ENCODE results near the gene ARSG.

ARSG gene

GRCh38 chr17:68456339-68457167 lies 165.3 kb downstream of the ARSG start:
- no peak for DNase-seq

DNA sequence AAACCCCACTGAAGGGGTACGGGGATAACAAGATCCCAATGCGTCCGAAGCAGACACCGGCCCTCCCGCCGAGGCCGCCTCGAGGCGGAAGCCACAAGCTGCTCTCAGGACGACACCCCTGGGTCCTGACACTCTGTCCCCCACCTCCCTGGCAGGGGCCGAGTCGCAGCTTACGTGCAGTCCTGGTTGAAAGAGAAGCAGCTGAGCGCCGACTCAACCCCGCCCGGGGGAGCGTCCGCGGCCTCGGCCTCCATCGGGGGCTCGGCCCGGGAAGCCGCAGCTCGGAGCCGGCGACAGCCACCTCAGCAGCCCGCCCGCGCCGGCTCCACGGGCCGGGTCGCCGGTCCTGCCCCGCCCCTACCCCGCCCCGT lies 165.9 kb downstream of the ARSG start, which contains the start of gene WIPI1:
Gene WIPI1 (minus strand): TSS at position 329 of the 371 bp plus-strand sequence. CDS start 75 bp downstream, at position 254.
- no peak for DNase-seq

- DNase-seq = peak; percentile 90
These were observed 166.4 kb downstream of the ARSG start for GRCh38 chr17:68457539-68458259.

GRCh38 chr17:68458260-68459036 lies 167.2 kb downstream of the ARSG start:
- no peak for DNase-seq

DNA sequence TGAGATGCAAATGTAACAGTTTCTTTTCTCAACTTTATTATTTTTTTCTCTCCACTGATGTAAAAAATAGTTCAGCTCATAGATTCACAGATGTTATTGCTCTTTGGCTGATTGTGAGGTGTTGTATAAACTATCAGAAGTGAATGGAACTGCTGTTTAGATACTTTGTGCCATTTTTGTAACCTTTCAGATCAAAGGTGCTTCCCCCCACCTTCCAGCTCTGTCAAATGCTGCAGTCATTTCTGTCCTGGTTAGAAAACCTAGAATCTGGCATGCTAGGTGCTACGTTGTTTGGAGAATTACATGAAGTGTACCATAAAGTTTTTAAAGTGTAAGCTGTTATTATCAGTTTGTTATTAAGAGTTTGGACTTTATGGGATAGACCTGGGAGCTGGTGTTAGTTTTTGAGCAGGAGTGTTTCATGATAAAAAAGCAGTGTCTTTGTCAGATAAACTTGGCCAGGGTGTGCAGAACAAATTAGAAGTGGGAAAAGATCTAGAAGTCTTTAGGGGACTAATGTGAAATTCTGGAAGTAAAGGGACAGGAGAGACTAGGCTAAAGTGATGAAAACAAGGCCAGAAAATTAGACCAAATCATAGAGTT lies 167.8 kb downstream of the ARSG start:
- DNase-seq = no peak

DNA sequence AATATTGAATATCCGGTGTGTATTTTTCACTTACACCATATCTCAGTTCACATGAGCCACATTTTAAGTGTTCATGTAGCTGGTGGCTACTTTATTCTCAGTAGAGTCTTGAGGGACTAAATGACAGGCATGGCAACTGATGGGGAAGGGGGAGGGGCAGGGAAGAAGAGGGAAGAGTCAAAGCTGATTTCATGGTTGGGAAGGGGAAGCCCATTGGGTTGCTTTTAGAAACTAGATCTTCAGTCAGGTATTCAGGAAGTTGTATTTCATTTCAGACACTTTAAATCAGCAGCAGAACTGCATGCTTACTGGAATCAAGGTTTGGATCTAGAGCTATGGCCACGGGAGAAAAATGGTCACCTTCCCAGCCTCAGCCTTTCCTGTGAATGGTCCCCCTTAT lies 168.9 kb downstream of the ARSG start:
- DNase-seq = no peak

GRCh38 chr17:68460715-68461114 lies 169.4 kb downstream of the ARSG start:
- no peak for DNase-seq

DNA sequence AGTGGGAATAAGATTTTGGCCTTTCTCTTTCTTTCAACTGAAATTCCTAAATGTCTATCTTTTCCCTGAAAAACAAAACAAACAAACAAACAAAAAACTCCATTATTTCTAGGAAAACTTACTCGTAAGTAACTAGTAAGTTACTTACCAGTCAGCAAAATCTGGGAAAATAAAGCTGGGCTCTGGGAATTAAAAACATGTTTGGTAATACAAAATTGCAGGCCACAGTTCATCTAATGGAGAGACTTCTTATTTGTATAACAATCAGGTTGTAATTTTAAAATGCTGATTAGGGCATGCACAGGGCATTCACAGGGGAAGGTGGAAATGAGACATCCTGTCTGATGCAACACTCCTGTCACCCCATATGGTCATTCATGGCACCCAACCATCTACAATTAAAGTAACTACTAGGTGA lies 169.8 kb downstream of the ARSG start:
- DNase-seq = no peak

DNA sequence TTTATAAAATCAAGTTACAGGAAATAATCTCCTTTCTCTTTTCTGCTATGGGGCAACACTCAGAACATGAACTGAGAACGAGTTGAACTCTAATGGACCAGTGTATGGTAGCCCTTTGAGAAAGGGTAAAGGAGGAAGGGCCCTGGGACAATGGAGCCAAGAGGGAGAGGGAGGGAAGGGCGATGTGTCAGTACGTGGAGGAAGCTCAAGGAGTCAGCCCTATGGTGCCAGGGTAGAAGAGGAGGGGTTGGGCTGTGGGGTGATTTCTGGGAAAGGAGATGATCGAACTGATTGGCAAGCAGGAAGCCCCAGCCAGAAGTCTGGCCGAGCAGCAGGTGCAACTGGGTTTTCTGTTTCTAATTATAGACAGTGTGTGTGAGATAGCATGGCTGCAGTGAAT lies 170.3 kb downstream of the ARSG start:
- DNase-seq = no peak

DNA sequence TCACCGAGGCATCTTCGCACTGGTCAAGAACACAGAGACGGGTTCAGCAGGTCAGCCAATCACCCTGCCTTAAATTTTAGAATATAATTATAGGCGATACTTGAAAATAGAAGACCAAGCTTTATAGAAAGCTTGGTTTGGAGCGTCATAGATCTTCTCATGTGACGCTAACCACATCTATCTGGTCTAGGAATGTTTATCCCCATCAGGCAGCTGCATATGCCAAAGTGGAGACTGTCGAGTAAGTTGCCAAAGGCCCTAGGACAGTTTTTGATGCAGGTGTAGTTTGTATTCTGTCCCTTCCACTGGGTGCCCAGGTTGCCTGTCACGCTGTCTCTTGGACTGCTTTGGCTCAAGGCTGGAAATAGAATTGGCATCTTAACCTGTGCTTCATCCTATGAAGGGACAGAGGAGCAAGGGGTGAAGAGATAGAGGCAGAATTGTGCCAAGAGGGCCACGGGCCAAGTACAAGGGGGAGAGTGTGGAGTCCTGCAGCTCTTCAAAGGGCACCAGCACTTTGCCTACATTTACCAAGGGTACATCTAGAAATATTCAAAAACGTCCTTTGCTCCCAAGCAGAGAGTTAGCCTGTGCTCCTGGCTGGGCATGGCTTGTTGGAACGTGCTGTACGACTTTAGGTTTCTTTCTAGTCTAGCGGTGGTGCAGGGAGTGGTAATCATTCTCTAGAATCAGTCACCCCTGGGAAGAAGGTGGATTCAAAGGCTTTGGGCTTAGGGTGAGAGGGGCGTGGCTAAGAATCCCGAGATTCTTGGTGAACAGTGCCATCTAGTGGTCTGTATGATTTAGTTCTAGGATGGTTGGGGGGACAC lies 171.3 kb downstream of the ARSG start:
- DNase-seq = peak; percentile 43

DNA sequence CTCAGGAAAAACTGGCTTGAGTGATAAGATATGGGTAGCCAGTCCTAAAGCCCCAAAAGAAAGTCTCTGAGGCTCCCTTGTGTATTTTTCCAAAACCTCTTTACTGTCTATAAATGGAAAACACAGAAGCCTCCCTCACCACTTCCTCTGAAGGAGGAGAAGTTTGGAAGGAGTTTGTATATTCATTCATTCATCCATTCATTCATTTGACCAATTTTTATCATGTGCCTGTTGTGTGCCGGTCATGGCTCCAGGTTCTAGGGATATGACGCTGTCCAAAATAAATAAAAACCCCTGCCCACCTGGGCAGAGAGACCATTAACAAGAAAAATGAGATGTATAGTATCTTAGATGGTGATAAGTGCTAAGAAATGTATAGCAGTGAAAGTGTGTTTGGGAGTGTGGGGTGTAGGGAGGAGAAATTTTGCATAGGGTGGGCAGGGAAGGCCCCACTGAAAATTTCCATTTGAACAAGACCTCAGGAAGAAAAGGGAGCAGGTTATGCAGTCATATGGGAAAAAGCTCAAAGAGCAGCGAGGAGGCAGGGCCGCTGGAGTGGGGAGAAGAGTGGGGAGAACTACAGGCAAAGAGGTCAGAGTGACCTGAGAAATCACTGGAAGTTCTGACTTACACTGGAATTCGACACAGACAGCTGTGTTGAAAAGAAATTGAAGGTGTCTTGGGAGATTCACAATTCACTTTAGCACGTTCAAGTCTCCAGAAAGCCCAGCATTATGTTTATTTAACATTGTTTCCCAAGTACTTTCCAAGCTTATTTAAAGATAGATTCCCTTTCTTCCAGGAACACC lies 172.1 kb downstream of the ARSG start:
- no peak for DNase-seq

DNA sequence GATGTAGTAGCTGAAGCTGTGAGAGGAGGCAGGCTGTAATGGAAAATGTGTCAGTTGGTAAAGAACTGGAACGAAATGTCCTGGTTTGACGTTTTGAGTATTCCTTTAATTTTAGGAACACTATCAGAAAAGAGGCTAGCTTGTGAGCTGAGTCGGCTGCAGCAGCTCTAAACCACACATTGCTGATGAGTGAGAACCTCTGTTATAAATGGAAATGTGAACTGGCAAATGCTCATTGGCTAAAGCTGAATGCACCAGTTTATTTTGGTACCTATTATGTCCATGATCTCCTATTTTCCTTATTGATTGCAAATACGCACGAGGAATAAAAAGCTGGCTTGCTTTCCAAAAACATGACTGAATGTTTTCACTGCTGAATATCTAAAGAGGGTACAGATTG lies 177.0 kb downstream of the ARSG start:
- DNase-seq = no peak

GRCh38 chr17:68468788-68469187 lies 177.5 kb downstream of the ARSG start:
- peak; percentile 42 for DNase-seq

All from NCI-H524 treated with DMSO at 0.1 percent for 48 hours (cell line).